ENCODE results near the gene SMAD6. TPM values are rescaled to one million over a fixed set of nuclear protein-coding genes. Genes with fewer than 3 reads are reported as not detected.

SMAD6 gene
- total and polyA plus RNA-seq, 9 of the 15 experiments (the other 6 are each of a cell fraction or from before 2014, with no cell fraction given), result 0.10 to 15.5 (median 3.7) TPM

DNA sequence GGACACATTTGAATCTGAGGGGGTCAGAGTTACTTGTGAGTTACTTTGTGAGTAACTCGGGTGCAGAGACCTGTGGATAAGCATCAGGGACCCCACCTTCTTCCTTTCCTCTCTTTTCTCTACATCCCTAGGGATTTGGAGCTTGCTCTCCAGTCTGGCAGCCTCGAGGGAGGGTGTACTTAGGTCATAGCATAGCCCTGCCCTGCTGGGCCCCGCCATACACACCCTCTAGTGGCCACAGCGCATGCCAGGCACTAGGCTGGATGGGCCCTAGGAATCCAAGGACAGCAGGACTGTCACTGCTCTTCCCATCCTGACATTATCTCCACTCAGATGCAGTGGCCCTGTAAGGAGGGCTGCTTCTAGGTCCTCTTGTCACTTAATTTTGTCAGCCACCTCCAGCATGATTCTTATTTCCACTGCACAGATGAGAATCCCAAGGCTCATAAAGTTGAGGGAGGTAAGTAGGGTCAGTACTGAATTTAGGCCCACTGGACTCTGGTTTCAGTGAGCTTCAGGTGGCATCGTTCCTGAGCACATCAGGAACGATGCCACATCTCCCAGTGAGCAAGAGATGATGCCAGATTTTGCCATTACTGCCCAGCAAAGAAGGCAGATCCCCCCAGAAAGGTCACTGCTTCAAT, 3.6 kb upstream of the SMAD6 start:
- Histone ChIP-seq H3K79me2 (ENCODE audit: control insufficient read depth, insufficient read depth, low read length) (peaks cover 27% of the 10 kb centered on the region), H3K9me3 (replicated peaks; ENCODE audit: control insufficient read depth, insufficient read depth, low read depth, low read length) (no peaks in the 10 kb centered on the region), H3K9me1 (ENCODE audit: control insufficient read depth, insufficient read depth, low read length) (no peaks in the 10 kb centered on the region), H3K9ac (ENCODE audit: insufficient read depth in 1 of 2, low read depth in 2 of 2, low read length in 2 of 2) (no peak overlapping the region), H3K27ac (ENCODE audit: extremely low read depth, low read depth, low read length) (no peak overlapping the region), H3K27me3 (ENCODE audit: control insufficient read depth in 2 of 2, insufficient read depth in 2 of 2, low read length in 2 of 2) (no peaks in the 10 kb centered on the region), H3K4me2 (ENCODE audit: insufficient read depth, low read length) (no peak overlapping the region), H3K4me1 (replicated peaks in 1 of 2; ENCODE audit: control insufficient read depth in 2 of 2, insufficient read depth in 2 of 2, low read length in 2 of 2) (peaks cover 8 to 28% of the 10 kb centered on the region in 2 experiments; a peak in 3 of 5 replicates), H2AFZ (ENCODE audit: low read depth, low read length) (no peak overlapping the region), H4K20me1 (replicated peaks; ENCODE audit: control insufficient read depth, insufficient read depth, low read length) (no peaks in the 10 kb centered on the region), H3K4me3 (no peak overlapping the region), H3K36me3 (ENCODE audit: control insufficient read depth, insufficient read depth, low read length) (no peaks in the 10 kb centered on the region; the same call in 2 of the 3 replicates)
- ChIA-PET POLR2A (interaction anchor here (0.6 kb wide), 1 partner anchor 117 kb away, joined by 3 read pairs; no protein-coding TSS in a partner anchor), CTCF (ENCODE audit: low intra/inter-chr PET ratio) (interaction anchor here (1.3 kb wide), 1 partner anchor 79 kb away, joined by 5 read pairs; no protein-coding TSS in a partner anchor)
- WGBS (ENCODE audit: insufficient coverage, low coverage, missing lambda C conversion rate), result 50% methylated on average over 4 of the region's 6 CpGs
- DNase-seq (ENCODE audit: extremely low read depth in 1 of 4, low spot score in 3 of 4) (peak in 3 of 4 experiments; percentile 47 to 73 (median 61)), FAIRE-seq (peak; percentile 84), ATAC-seq (peak; percentile 51)
- in situ Hi-C loops (cut with MboI), result no loop called here
- intact Hi-C loops (cut with micrococcal nuclease), result loop anchor here (2.0 kb wide), 1 partner anchor 80 kb away; no protein-coding TSS in a partner anchor
- BruUV-seq (replicated peaks), result no TSS peak
- TF ChIP-seq TARDBP (IDR thresholded peaks at IDR 0.05), result no peak
- TF ChIP-seq DACH1 (IDR thresholded peaks at IDR 0.05; ENCODE audit: partially characterized antibody), result no peak
- no peak for TF ChIP-seq SP1 (CRISPR knock-in tag; IDR thresholded peaks at IDR 0.05)
- no peak for TF ChIP-seq PHF20 (IDR thresholded peaks at IDR 0.05; ENCODE audit: partially characterized antibody)
- no peak for TF ChIP-seq SAP30 (IDR thresholded peaks at IDR 0.05; ENCODE audit: borderline replicate concordance, insufficient read depth, low read depth, low read length, poor library complexity, severe bottlenecking)
- TF ChIP-seq PHF8 (IDR thresholded peaks at IDR 0.05; ENCODE audit: borderline replicate concordance, low read length), result no peak
- no peak for TF ChIP-seq ETV6 (IDR thresholded peaks at IDR 0.05; ENCODE audit: borderline replicate concordance in 1 of 2, low read depth in 2 of 2, low read length in 1 of 2)
- TF ChIP-seq ETV6 (CRISPR knock-in tag; IDR thresholded peaks at IDR 0.05; ENCODE audit: borderline replicate concordance), result no peak
- TF ChIP-seq, protein P1, sequence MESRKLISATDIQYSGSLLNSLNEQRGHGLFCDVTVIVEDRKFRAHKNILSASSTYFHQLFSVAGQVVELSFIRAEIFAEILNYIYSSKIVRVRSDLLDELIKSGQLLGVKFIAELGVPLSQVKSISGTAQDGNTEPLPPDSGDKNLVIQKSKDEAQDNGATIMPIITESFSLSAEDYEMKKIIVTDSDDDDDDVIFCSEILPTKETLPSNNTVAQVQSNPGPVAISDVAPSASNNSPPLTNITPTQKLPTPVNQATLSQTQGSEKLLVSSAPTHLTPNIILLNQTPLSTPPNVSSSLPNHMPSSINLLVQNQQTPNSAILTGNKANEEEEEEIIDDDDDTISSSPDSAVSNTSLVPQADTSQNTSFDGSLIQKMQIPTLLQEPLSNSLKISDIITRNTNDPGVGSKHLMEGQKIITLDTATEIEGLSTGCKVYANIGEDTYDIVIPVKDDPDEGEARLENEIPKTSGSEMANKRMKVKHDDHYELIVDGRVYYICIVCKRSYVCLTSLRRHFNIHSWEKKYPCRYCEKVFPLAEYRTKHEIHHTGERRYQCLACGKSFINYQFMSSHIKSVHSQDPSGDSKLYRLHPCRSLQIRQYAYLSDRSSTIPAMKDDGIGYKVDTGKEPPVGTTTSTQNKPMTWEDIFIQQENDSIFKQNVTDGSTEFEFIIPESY (CRISPR knock-in tag; IDR thresholded peaks at IDR 0.05), result peak; percentile 88
- 0 out of 4 replicates have a peak, but pooled peaks of 1 of the 2 experiments have one; percentile 15 for TF ChIP-seq NRF1 (conservative IDR thresholded peaks at IDR 0.05 in 1 of 2, IDR thresholded peaks at IDR 0.05 in 1 of 2)
- TF ChIP-seq MTA3 (IDR thresholded peaks at IDR 0.05; ENCODE audit: borderline replicate concordance), result 0 out of 2 replicates have a peak, but pooled peaks have one; percentile 23
- peak; percentile 44 for TF ChIP-seq CREM (IDR thresholded peaks at IDR 0.05; ENCODE audit: low read depth)
- TF ChIP-seq, protein P2, sequence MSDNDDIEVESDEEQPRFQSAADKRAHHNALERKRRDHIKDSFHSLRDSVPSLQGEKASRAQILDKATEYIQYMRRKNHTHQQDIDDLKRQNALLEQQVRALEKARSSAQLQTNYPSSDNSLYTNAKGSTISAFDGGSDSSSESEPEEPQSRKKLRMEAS (CRISPR knock-in tag; IDR thresholded peaks at IDR 0.05), result peak; percentile 71
- peak; percentile 70; the same call in 1 of the 2 replicates for TF ChIP-seq MECOM (CRISPR knock-in tag; IDR thresholded peaks at IDR 0.05)
- TF ChIP-seq RAD21 (CRISPR knock-in tag; conservative IDR thresholded peaks at IDR 0.05 in 1 of 2, IDR thresholded peaks at IDR 0.05 in 1 of 2), result peak; percentile 58 to 80
- peak; percentile 25 to 45; a peak in 1 of 4 replicates for TF ChIP-seq MAZ (CRISPR knock-in tag; conservative IDR thresholded peaks at IDR 0.05 in 1 of 2, IDR thresholded peaks at IDR 0.05 in 1 of 2)
- TF ChIP-seq CTCFL (IDR thresholded peaks at IDR 0.05; ENCODE audit: borderline replicate concordance, insufficient read depth, low read depth, low read length, poor library complexity, severe bottlenecking), result peak; percentile 18

All from K562 (cell line).